Endothelial cell of umbilical vein (primary cell): ENCODE data around the gene MGLL. TPM values are rescaled to one million over a fixed set of nuclear protein-coding genes. Genes with fewer than 3 reads are reported as not detected.
A peak's percentile ranks its signal among the peaks of the same experiment; 100 is the strongest.

ENCODE experiments used
- BruUV-seq: library from RNA; stranded (reverse); fragments of 400-500 nt; replicated peaks from 2 replicates; lab custom pipeline; 2021; lab: Mats Ljungman, UMichigan
- CTCF ChIA-PET: fragments of 300-600, 350-600 bp; sonication (Branson Sonifier 250); formaldehyde crosslinking; loops from one replicate; lab custom pipeline; 2021; ENCODE audit warnings: antibody characterized with exemption, inconsistent platforms; lab: Charles Lee
- POLR2A ChIA-PET: fragments of 300-600, 350-600 bp; sonication (Branson Sonifier 250); formaldehyde crosslinking; loops from one replicate; lab custom pipeline; 2021; ENCODE audit warnings: antibody characterized with exemption, inconsistent platforms; lab: Charles Lee
- DNase-seq: peaks from one replicate; pipeline ENCODE4 v3.0.0-alpha.2; 2011; ENCODE audit warnings: low read depth, low spot score
- FAIRE-seq: peaks from 2 replicates; lab custom pipeline; 2011; peaks lifted over from hg19 to GRCh38; lab: Jason Lieb, UNC
- H2AFZ ChIP-seq: 2 replicates; pipeline ENCODE4 v1.6.0; 2012; ENCODE audit warnings: low read depth, low read length, control low read depth, inconsistent platforms
- H3K27ac ChIP-seq: 2 replicates; pipeline ENCODE4 v1.5.1; 2011; ENCODE audit warnings: low read depth, mild to moderate bottlenecking, control low read depth, low read length, moderate library complexity; ENCODE audit not compliant: insufficient read depth
- H3K27me3 ChIP-seq, 2 experiments: 2 replicates each; pipeline versions ENCODE4 v1.6.0 to v1.6.1; 2011; ENCODE audit warnings: low read length in 2 of 2, mixed read lengths in 1 of 2; ENCODE audit not compliant: control insufficient read depth in 2 of 2, insufficient read depth in 2 of 2
- H3K36me3 ChIP-seq, 2 experiments: 2 replicates in 1 of 2; 3 replicates in 1 of 2; pipeline ENCODE4 v1.5.1; 2011; ENCODE audit warnings: low read length in 2 of 2, mild to moderate bottlenecking in 1 of 2, moderate library complexity in 1 of 2; ENCODE audit not compliant: control insufficient read depth in 2 of 2, insufficient read depth in 2 of 2; ENCODE audit errors: extremely low read depth in 1 of 2
- H3K4me1 ChIP-seq: 3 replicates; pipeline ENCODE4 v1.5.1; 2011; ENCODE audit warnings: mild to moderate bottlenecking, low read length; ENCODE audit not compliant: control insufficient read depth, insufficient read depth; ENCODE audit errors: extremely low read depth
- H3K4me2 ChIP-seq: 2 replicates; pipeline ENCODE4 v1.6.1; 2011; ENCODE audit warnings: low read length, control low read depth, mixed read lengths; ENCODE audit not compliant: insufficient read depth
- H3K4me3 ChIP-seq, 3 experiments: fragments of 200-600 bp in 1 of 3; sonication (generic), shearing (Covaris generic) in 1 of 3; replicated peaks in 1 of 3; 2 replicates each; pipeline ENCODE4 v1.5.1; 2011 to 2016; ENCODE audit warnings: control low read depth in 3 of 3, low read length in 3 of 3, mild to moderate bottlenecking in 2 of 3, inconsistent platforms in 1 of 3, low read depth in 1 of 3, moderate library complexity in 1 of 3; ENCODE audit not compliant: insufficient read depth in 1 of 3
- H3K79me2 ChIP-seq: 2 replicates; pipeline ENCODE4 v1.6.0; 2012; ENCODE audit warnings: low read length, inconsistent platforms; ENCODE audit not compliant: control insufficient read depth, insufficient read depth
- H3K9ac ChIP-seq: replicated peaks from 2 replicates; pipeline ENCODE3; 2011; ENCODE audit warnings: low read length, control low read depth; ENCODE audit not compliant: insufficient read depth; ENCODE audit errors: extremely low read depth
- H3K9me1 ChIP-seq: replicated peaks from 3 replicates; pipeline ENCODE4 v1.6.0; 2011; ENCODE audit warnings: mild to moderate bottlenecking, low read length; ENCODE audit not compliant: control insufficient read depth, insufficient read depth; ENCODE audit errors: extremely low read depth
- H3K9me3 ChIP-seq: replicated peaks from 2 replicates; pipeline ENCODE4 v1.5.1; 2012; ENCODE audit warnings: low read length, inconsistent platforms; ENCODE audit not compliant: control insufficient read depth, insufficient read depth
- H4K20me1 ChIP-seq: replicated peaks from 2 replicates; pipeline ENCODE3; 2011; ENCODE audit warnings: mild to moderate bottlenecking, low read length; ENCODE audit not compliant: control insufficient read depth, insufficient read depth; ENCODE audit errors: extremely low read depth
- CTCF ChIP-seq, 2 donors: IDR thresholded peaks; 1 replicate in 1 of 2; 2 replicates in 1 of 2; pipeline ENCODE4 v1.5.1; 2011; ENCODE audit warnings: low read length in 2 of 2, mild to moderate bottlenecking in 2 of 2, moderate library complexity in 2 of 2, control low read depth in 1 of 2, inconsistent platforms in 1 of 2, low read depth in 1 of 2; ENCODE audit not compliant: insufficient read depth in 1 of 2; ENCODE audit errors: extremely low read depth in 1 of 2
- EZH2 ChIP-seq: IDR thresholded peaks from 2 replicates; pipeline ENCODE4 v1.6.1; 2012; ENCODE audit warnings: borderline replicate concordance, low read depth, mild to moderate bottlenecking, moderate library complexity, low read length, inconsistent platforms; ENCODE audit not compliant: severe bottlenecking
- FOS ChIP-seq: IDR thresholded peaks from 2 replicates; pipeline ENCODE4 v1.6.1; 2011; ENCODE audit warnings: mild to moderate bottlenecking, low read length, moderate library complexity, borderline replicate concordance; ENCODE audit not compliant: insufficient read depth
- GATA2 ChIP-seq: IDR thresholded peaks from 2 replicates; pipeline ENCODE4 v1.7.0; 2011; ENCODE audit warnings: low read depth, mild to moderate bottlenecking, moderate library complexity, mixed read lengths, low read length; ENCODE audit not compliant: insufficient read length, insufficient read depth
- JUN ChIP-seq: IDR thresholded peaks from 2 replicates; pipeline ENCODE4 v1.6.1; 2011; ENCODE audit warnings: borderline replicate concordance, low read depth; ENCODE audit not compliant: insufficient read length, insufficient read depth
- MAX ChIP-seq: IDR thresholded peaks from 2 replicates; pipeline ENCODE4 v1.6.1; 2011; ENCODE audit not compliant: insufficient read depth, insufficient read length
- MYC ChIP-seq: IDR thresholded peaks from one replicate; pipeline ENCODE4 v1.6.1; 2011; ENCODE audit warnings: mild to moderate bottlenecking, low read depth, low read length
- POLR2A ChIP-seq: IDR thresholded peaks from 2 replicates; pipeline ENCODE4 v1.6.1; 2012; ENCODE audit warnings: low read depth, mild to moderate bottlenecking, control low read depth, low read length
- POLR2AphosphoS5 ChIP-seq: IDR thresholded peaks from 2 replicates; pipeline ENCODE4 v1.6.1; 2012; ENCODE audit warnings: low read depth, mild to moderate bottlenecking, control low read depth, low read length, moderate library complexity; ENCODE audit not compliant: insufficient read depth
- dilution Hi-C: fragments of 300-500 bp; cut with MboI; formaldehyde crosslinking; loops from one replicate; pipeline ENCODE4 v1.15.0; 2019; ENCODE audit warnings: low sequenced_read_pairs; ENCODE audit not compliant: extremely low pct_ligation_motif_present
- intact Hi-C: fragments of 100-400 bp; cut with micrococcal nuclease; formaldehyde crosslinking; loops from one replicate; pipeline ENCODE4 v1.10.0; 2022
- polyA plus RNA-seq, 4 experiments: library from polyadenylated mRNA; depleted of rRNA in 3 of 4; stranded (reverse) in 3 of 4; unstranded in 1 of 4; fragments of >200 nt; gene quantifications; 2 replicates each; pipeline versions ENCODE4 v1.2.1 to v1.2.3, GENCODE V29; 2011 to 2012; ENCODE audit warnings: missing spikeins in 1 of 4
- total RNA-seq: library from RNA; stranded (reverse); gene quantifications from 2 replicates; pipeline ENCODE4 v1.2.3, GENCODE V29; 2021

Gene MGLL
- total and polyA plus RNA-seq, 2 donors (not counting 3 experiments of a cell fraction or from before 2014, with no cell fraction given), result 30.7 to 60.2 TPM

GRCh38 chr3:127784283-127784682 lies 38.0 kb downstream of the MGLL start:
- H3K9me3 ChIP-seq, result no peaks in the 10 kb centered on the region
- dilution Hi-C loops, result no loop called here
- peaks cover 3% of the 10 kb centered on the region for H3K79me2 ChIP-seq
- no peaks in the 10 kb centered on the region for H3K36me3 ChIP-seq
- no peak overlapping the region for H3K4me3 ChIP-seq
- H2AFZ ChIP-seq, result no peak overlapping the region
- H3K27me3 ChIP-seq, result no peaks in the 10 kb centered on the region
- FAIRE-seq (no peak), DNase-seq (no peak)
- H3K4me1 ChIP-seq, result peaks cover 11% of the 10 kb centered on the region
- no TSS peak for BruUV-seq
- ChIA-PET CTCF (no interaction called here), POLR2A (no interaction called here)
- H3K9ac ChIP-seq, result no peak overlapping the region
- TF ChIP-seq MYC (no peak), FOS (no peak), EZH2 (no peak), CTCF (IDR thresholded peaks at IDR 0.05; ENCODE audit: extremely low read depth in 1 of 2, insufficient read depth in 1 of 2, low read depth in 1 of 2, low read length in 2 of 2) (no peak)
- H3K27ac ChIP-seq, result no peak overlapping the region
- intact Hi-C loops, result no loop called here
- H3K4me2 ChIP-seq, result no peak overlapping the region
- H3K9me1 ChIP-seq, result no peaks in the 10 kb centered on the region
- no peaks in the 10 kb centered on the region for H4K20me1 ChIP-seq

GRCh38 chr3:127783642-127784160 lies 38.6 kb downstream of the MGLL start:
- Histone ChIP-seq H3K79me2 (peaks cover 6% of the 10 kb centered on the region), H3K9ac (no peak overlapping the region), H4K20me1 (no peaks in the 10 kb centered on the region), H3K4me3 (no peak overlapping the region), H3K36me3 (no peaks in the 10 kb centered on the region), H3K9me3 (no peaks in the 10 kb centered on the region), H3K4me1 (peaks cover 11% of the 10 kb centered on the region), H3K4me2 (no peak overlapping the region), H2AFZ (no peak overlapping the region), H3K27me3 (no peaks in the 10 kb centered on the region), H3K9me1 (no peaks in the 10 kb centered on the region), H3K27ac (no peak overlapping the region)
- CTCF ChIA-PET, result no interaction called here
- TF ChIP-seq MYC (no peak), POLR2AphosphoS5 (no peak), JUN (no peak), GATA2 (no peak), FOS (no peak), MAX (no peak), POLR2A (no peak), CTCF (IDR thresholded peaks at IDR 0.05; ENCODE audit: extremely low read depth in 1 of 2, insufficient read depth in 1 of 2, low read depth in 1 of 2, low read length in 2 of 2) (no peak), EZH2 (no peak)
- intact Hi-C loops (no loop called here), dilution Hi-C loops (no loop called here)
- no TSS peak for BruUV-seq
- DNase-seq (no peak), FAIRE-seq (peak; percentile 59)
- POLR2A ChIA-PET, result no interaction called here
